ENCODE results near the gene CALN1.
A peak's percentile ranks its signal among the peaks of the same experiment; 100 is the strongest.

Gene CALN1

GRCh38 chr7:71766016-71766415, 646.1 kb downstream of the CALN1 start:
- no peak for TF ChIP-seq CTCF (IDR thresholded peaks at IDR 0.05)
- H3K36me3 Mint-ChIP-seq (ENCODE audit: low read depth) = no peaks in the 10 kb centered on the region

GRCh38 chr7:71761336-71761735, 650.8 kb downstream of the CALN1 start:
- Mint-ChIP-seq H3K27ac (no peak overlapping the region), H3K27me3 (ENCODE audit: low read depth, poor library complexity) (no peaks in the 10 kb centered on the region), H3K4me3 (no peak overlapping the region), H3K36me3 (ENCODE audit: low read depth) (peaks cover 9% of the 10 kb centered on the region), H3K9me3 (peaks cover 81% of the 10 kb centered on the region), H3K4me1 (no peaks in the 10 kb centered on the region)
- no peak for DNase-seq
- TF ChIP-seq CTCF (IDR thresholded peaks at IDR 0.05) = no peak

More at GRCh38 chr7:71766016-71766415, 646.1 kb downstream of the CALN1 start:
- DNase-seq = no peak
- Mint-ChIP-seq H3K4me1 (no peaks in the 10 kb centered on the region), H3K27me3 (ENCODE audit: low read depth, poor library complexity) (peaks cover 12% of the 10 kb centered on the region), H3K27ac (no peak overlapping the region), H3K4me3 (no peak overlapping the region), H3K9me3 (peaks cover 52% of the 10 kb centered on the region)

- H3K4me1 Mint-ChIP-seq = peaks cover 16% of the 10 kb centered on the region
- no peak overlapping the region for H3K4me3 Mint-ChIP-seq
- peaks cover 27% of the 10 kb centered on the region for H3K27me3 Mint-ChIP-seq (ENCODE audit: low read depth, poor library complexity)
- peak overlapping the region; percentile 27 for H3K27ac Mint-ChIP-seq
- no peak for DNase-seq
- peaks cover 42% of the 10 kb centered on the region for H3K9me3 Mint-ChIP-seq
- peaks cover 15% of the 10 kb centered on the region for H3K36me3 Mint-ChIP-seq (ENCODE audit: low read depth)
- TF ChIP-seq CTCF (IDR thresholded peaks at IDR 0.05) = no peak
Observed at GRCh38 chr7:71754828-71755227, 657.3 kb downstream of the CALN1 start.

GRCh38 chr7:71753956-71754664, 658.0 kb downstream of the CALN1 start:
- peak; percentile 24 for DNase-seq
- Mint-ChIP-seq H3K4me1 (peaks cover 16% of the 10 kb centered on the region), H3K9me3 (peaks cover 42% of the 10 kb centered on the region), H3K27ac (peak overlapping the region; percentile 46), H3K36me3 (ENCODE audit: low read depth) (peaks cover 17% of the 10 kb centered on the region), H3K27me3 (ENCODE audit: low read depth, poor library complexity) (peaks cover 31% of the 10 kb centered on the region), H3K4me3 (peak overlapping the region; percentile 5)
- no peak for TF ChIP-seq CTCF (IDR thresholded peaks at IDR 0.05)

GRCh38 chr7:71753236-71753635, 658.9 kb downstream of the CALN1 start:
- Mint-ChIP-seq H3K9me3 (peaks cover 43% of the 10 kb centered on the region), H3K27ac (no peak overlapping the region), H3K4me3 (peak overlapping the region; percentile 5), H3K4me1 (peaks cover 16% of the 10 kb centered on the region), H3K27me3 (ENCODE audit: low read depth, poor library complexity) (peaks cover 35% of the 10 kb centered on the region), H3K36me3 (ENCODE audit: low read depth) (peaks cover 19% of the 10 kb centered on the region)
- no peak for DNase-seq
- no peak for TF ChIP-seq CTCF (IDR thresholded peaks at IDR 0.05)
